GM21447 (cell line): ENCODE data around the gene LCN9.
"Not testable (repeated sequence)": the region's sequence is repeated elsewhere in the genome, so short reads cannot be mapped to it uniquely, and the experiment has no call there.

Source experiments
- ATAC-seq: cut with Tn5 transposase; IDR thresholded peaks from one replicate; pipeline ENCODE4 v1.9.1; 2021; ENCODE audit not compliant: unreplicated experiment

The LCN9 gene

GRCh38 chr9:135662758-135663450 lies at the start of gene LCN9:
Gene LCN9 (plus strand): TSS chr9:135663309. CDS start chr9:135663322, 13 bp downstream.
- ATAC-seq: no peak

GRCh38 chr9:135613946-135614805 lies 48.9 kb upstream of the LCN9 start:
- no peak for ATAC-seq

- ATAC-seq: no peak
Observed at GRCh38 chr9:135614821-135615665, 48.1 kb upstream of the LCN9 start.

GRCh38 chr9:135615666-135616618 lies 47.2 kb upstream of the LCN9 start:
- ATAC-seq: no peak

GRCh38 chr9:135616619-135617537 lies 46.2 kb upstream of the LCN9 start:
- ATAC-seq: no peak

- no peak for ATAC-seq
Observed at GRCh38 chr9:135617538-135617900, 45.6 kb upstream of the LCN9 start.

- ATAC-seq: no peak
Observed at GRCh38 chr9:135617991-135618411, 45.1 kb upstream of the LCN9 start.

- ATAC-seq: no peak
Observed at GRCh38 chr9:135618866-135619598, 44.1 kb upstream of the LCN9 start.

GRCh38 chr9:135619599-135619886 lies 43.6 kb upstream of the LCN9 start:
- no peak for ATAC-seq

- ATAC-seq: no peak
Observed at GRCh38 chr9:135620558-135620957, 42.6 kb upstream of the LCN9 start.

GRCh38 chr9:135622415-135623020 lies 40.6 kb upstream of the LCN9 start:
- no peak for ATAC-seq

- ATAC-seq: no peak
Observed at GRCh38 chr9:135624282-135624681, 38.8 kb upstream of the LCN9 start.

GRCh38 chr9:135632841-135633240 lies 30.3 kb upstream of the LCN9 start:
- ATAC-seq: no peak

GRCh38 chr9:135636930-135637530 lies 26.1 kb upstream of the LCN9 start:
- ATAC-seq: not testable (repeated sequence)

GRCh38 chr9:135639196-135639595 lies 23.9 kb upstream of the LCN9 start, which contains the start of gene GLT6D1:
Gene GLT6D1 (minus strand): TSS chr9:135639540. CDS start chr9:135639187, 353 bp downstream.
- no peak for ATAC-seq

GRCh38 chr9:135641047-135641446 lies 22.1 kb upstream of the LCN9 start:
- ATAC-seq: no peak

GRCh38 chr9:135641745-135642144 lies 21.4 kb upstream of the LCN9 start:
- no peak for ATAC-seq
